KG1 (cell line): ENCODE data around the gene VPS37B.
"Not testable (repeated sequence)": the region's sequence is repeated elsewhere in the genome, so short reads cannot be mapped to it uniquely, and the experiment has no call there.

Experiments
- DNase-seq: peaks from one replicate; lab custom pipeline; 2025; lab: John Stamatoyannopoulos, UW

The VPS37B gene

DNA sequence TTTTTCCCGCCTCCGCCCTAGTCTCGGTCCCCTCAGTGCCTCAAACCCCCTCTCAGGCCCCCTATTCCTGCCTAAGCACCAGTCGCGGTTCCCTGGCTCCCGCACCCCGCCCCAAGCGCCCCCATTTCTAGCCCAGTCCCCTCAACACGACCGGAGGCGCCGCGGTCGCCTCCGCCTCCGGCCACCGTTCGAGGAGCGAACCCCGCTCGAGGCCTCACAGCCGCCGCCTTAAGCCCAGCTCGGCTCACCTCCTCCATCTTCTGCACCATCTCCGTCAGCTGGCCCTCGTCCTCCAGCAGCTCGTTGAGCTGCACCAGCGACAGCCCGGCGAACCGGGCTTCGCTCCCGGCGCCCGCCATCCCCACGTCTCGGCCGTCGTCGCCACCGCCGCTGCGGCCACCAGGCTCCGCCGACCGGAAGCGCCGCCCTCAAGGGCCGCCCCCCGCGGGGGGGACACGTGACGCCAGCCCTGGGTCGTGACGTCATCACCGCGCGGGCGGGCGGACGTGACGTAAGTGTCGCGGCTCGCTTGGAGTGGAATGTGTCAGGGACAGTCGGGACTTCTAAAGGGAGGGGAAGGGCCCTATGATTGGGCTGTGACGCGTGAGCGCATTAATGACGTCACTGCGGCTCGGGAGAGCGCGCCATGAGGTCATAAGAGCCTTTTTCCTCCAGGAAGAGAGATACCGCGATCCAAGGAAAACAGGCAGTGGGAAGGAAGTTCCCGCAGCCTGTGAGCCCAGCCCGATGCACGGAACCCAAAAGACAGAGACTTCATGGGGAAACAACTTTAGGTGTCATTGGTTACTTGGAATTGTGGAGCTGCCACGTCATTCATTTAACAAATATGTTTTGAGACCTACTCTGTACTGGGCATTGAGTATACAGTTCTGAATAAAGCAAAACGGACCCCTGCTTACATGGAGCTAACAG is at the start of gene VPS37B:
TSS of gene VPS37B (minus strand) at position 421 of the 933 bp plus-strand sequence. CDS start at position 359, 62 bp downstream.
- DNase-seq: peak; percentile 35

DNA sequence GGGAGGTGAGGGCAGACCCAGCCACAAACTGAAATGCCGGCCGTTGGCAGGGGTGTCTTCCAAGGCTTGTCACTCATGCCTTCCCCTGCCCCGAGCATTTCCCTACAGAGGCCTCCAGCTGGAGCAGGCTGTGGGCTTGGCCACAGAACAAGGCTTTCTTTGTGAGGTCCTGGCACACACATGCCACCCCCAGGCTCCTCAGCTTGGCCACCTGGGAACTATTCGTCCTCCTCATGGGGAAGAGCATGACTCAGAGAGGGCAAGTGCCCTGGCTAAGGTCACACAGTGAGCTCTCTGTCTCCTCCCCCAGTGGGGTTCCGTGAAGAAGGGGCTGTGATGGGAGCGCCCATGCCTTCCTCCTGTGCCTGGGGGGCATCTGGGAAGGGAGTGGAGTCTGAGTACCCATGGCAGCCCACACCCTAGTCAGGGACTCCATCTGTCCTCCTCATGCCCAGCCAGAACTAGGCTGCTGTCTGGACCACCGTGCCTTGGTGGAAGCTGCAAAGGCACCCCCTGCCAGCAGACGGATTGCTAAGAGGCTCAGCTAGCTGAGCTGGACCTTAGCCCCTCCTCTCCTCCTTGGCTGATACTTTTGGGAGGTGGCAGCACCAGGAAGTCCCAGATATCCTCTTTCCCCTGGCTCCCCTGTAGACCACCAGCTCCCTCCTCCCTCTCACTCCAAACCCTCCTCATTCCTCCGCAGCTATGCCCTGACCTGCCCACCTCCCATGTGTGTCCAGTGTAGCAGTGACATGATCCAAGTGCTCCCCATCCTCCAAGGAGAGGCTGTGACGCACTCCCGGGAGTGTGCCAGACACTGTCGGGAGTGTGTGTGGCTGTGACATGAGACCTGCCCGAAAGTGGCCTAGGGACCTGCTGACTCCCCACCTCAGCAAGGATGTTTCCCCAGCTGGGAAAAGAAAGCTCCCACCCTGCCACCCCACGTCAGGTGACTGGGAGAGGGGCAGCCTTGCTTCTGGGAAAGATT is 49.0 kb upstream of the VPS37B start:
- no peak for DNase-seq

- no peak for DNase-seq
Measured at GRCh38 chr12:122943196-122943595, 47.3 kb upstream of the VPS37B start.

GRCh38 chr12:122942637-122943036 is 46.7 kb upstream of the VPS37B start:
- no peak for DNase-seq

- DNase-seq: not testable (repeated sequence)
Measured at GRCh38 chr12:122941351-122941750, 45.4 kb upstream of the VPS37B start.

DNA sequence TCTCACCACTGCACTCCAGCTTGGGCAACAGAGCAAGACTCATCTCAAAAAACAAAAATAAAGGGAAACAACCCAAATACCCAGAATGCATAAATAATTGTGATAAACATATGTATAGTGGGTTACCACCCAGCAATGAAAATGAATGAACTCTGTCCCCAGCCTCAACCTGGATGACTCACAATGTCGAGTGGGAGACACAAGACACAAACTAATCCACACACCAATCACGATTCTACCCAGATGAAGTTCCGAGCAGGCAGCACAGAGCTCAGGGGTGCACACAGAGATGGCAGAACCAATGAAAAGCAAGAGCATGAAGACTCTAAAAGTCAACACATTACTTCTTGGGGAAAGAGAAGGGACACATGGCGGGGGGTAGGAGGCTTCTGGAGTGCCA is 43.2 kb upstream of the VPS37B start:
- no peak for DNase-seq

DNA sequence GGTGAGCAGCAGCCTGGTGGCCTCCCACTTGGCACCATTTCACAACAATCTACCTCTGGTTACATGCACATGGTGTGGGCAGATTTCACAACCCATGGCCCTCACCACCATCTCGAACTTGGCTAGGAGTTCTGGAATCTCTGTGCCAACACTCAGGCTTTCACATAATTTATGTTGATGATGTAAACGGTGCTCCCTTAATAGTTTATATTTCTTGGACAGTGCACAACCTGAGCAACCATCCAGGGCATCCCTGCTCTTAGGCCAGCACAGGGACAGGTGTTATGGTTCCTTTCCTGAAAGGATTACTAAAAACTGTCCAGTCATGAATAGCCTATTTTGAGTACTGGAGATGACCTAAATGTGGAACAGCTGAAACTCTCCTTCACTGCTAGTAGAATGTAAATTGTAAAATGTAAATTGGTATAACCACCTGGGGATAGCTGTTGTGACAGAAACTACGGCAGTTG is 41.7 kb upstream of the VPS37B start:
- DNase-seq: no peak

GRCh38 chr12:122935318-122935717 is 39.4 kb upstream of the VPS37B start:
- DNase-seq: no peak

- no peak for DNase-seq
Measured at GRCh38 chr12:122934722-122935121, 38.8 kb upstream of the VPS37B start.

GRCh38 chr12:122932207-122932606 is 36.3 kb upstream of the VPS37B start:
- DNase-seq: no peak

DNA sequence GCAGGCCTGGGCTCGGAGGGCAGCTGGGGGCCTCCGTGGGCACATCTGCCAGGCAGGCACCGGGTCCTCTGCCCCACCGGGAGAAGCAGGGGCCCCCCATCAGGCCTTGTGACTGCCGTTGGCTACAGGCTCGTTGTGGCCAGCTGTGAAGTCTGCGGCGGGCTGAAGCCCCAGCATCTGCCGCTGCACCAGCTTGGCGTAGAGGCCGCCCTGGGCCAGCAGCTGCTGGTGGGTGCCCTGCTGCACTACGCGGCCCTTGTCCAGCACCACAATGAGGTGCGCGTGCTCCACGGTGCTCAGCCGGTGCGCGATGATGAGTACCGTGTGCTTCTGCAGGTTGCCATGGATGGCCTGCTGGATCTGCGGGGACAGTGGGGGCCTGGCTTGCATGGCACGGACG is 33.9 kb upstream of the VPS37B start:
- no peak for DNase-seq

DNA sequence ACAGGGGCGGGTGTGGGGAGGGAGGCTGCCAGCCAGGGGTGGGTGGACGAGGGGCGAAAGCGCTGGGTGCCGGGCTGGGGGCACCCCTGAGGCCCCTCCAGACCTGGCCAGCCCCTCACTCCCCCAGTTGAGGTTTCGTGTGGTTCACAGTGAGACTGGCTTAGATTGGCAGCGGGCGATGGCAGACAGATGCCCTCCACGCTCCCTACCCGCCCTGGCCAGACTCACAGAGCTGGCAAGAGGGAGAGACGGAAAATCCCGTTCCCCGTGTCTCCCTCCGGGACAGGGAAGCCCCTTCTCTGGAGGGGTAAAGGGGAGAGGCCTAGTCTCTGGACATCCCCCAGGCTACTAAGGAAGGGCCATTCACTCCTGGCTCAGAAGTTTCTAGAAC is 33.2 kb upstream of the VPS37B start:
- no peak for DNase-seq

DNA sequence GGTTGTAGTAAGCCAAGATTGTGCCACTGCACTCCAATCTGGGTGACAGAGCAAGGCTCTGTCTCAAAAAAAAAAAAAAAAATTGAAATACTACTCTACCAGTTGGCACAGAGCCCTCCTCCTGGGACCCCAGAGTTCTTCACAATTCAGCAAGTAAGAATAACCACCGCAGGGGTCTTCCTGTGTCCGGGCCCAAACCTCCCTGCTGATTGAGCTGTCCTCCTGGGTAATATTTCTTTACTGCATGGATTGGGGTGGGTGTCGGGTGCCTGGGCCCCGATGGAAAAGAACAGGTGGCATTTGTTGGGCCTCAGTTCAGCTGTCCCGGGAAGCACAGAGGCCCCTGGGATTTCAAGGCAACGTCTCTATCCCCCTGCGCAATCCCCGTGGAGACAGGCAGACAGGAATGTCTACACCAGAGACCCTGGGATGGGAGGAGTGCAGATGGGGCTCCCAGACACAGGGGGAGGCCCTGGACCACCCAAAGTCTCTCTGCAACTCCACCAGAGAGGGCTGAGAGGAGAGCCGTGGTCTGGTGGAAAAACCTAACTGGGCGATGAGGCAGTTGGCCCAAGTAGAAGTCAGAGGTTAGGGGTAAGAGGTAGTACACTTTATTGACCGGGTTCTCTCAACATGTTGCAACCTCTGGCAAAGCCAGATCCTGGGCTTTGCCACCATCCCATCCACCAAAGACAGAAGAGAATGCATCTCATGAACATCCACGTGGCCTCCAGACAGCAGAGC is 32.7 kb upstream of the VPS37B start:
- DNase-seq: no peak

GRCh38 chr12:122927756-122928403 is 32.0 kb upstream of the VPS37B start:
- DNase-seq: no peak

- no peak for DNase-seq
Measured at GRCh38 chr12:122921917-122922316, 26.0 kb upstream of the VPS37B start.

GRCh38 chr12:122920687-122921086 is 24.8 kb upstream of the VPS37B start:
- no peak for DNase-seq

DNA sequence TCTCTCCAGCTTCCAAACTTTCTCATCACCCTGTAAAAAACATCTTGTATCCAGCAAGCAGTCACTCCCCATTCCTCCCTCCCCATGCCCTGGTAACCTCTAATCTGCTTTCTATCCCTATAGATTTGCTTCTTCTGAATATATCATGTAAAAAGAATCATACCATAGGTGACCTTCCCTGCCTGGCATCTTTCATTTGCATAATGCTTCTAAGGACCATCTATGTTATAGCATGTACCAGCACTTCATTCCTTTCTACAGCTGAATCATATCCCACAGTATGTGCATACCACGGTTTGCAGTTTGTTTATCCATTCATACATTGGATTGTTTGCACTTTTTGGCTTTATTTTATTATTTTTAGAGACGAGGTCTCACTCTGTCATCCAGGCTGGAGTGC is 22.9 kb upstream of the VPS37B start:
- no peak for DNase-seq

GRCh38 chr12:122917507-122918121 is 21.7 kb upstream of the VPS37B start:
- DNase-seq: no peak

GRCh38 chr12:122909442-122910288 is 13.7 kb upstream of the VPS37B start:
- DNase-seq: no peak

DNA sequence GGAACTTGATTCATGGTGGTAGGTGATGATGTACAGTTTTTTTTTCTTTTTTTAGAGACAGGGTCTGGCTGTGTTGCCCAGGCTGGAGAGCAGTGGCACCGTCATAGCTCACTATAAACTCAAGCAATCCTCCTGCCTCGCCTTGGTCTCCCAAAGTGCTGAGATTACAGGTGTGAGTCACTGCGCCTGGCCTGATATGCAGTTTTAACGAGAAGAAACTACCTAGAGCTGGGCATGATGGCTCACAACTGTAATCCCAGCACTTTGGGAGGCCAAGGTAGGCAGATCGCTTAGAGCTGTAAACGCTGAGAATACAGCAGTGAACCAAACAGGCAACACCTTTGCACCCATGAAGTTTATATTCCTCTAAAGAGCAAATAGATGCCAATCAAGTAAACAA is 13.0 kb upstream of the VPS37B start:
- no peak for DNase-seq
